ENCODE results near the gene MCM5.
"Not testable (repeated sequence)": the region's sequence is repeated elsewhere in the genome, so short reads cannot be mapped to it uniquely, and the experiment has no call there.

The MCM5 gene

GRCh38 chr22:35434061-35434710 is 34.2 kb downstream of the MCM5 start:
- DNase-seq: peak; percentile 14

- no peak for DNase-seq
These were observed 35.3 kb downstream of the MCM5 start for GRCh38 chr22:35435201-35435740.

GRCh38 chr22:35436421-35436820 is 36.5 kb downstream of the MCM5 start:
- DNase-seq: no peak

- DNase-seq: no peak
These were observed 37.1 kb downstream of the MCM5 start for GRCh38 chr22:35437049-35437448.

GRCh38 chr22:35438673-35439364 is 38.9 kb downstream of the MCM5 start:
- not testable (repeated sequence) for DNase-seq

GRCh38 chr22:35439365-35439717 is 39.4 kb downstream of the MCM5 start:
- no peak for DNase-seq

GRCh38 chr22:35440129-35440528 is 40.2 kb downstream of the MCM5 start:
- DNase-seq: no peak

GRCh38 chr22:35441489-35442100 is 41.7 kb downstream of the MCM5 start:
- no peak for DNase-seq

GRCh38 chr22:35442471-35442870 is 42.5 kb downstream of the MCM5 start:
- DNase-seq: no peak

GRCh38 chr22:35443338-35443737 is 43.4 kb downstream of the MCM5 start:
- DNase-seq: no peak

- no peak for DNase-seq
These were observed 44.1 kb downstream of the MCM5 start for GRCh38 chr22:35443790-35444684.

GRCh38 chr22:35444685-35445399 is 44.9 kb downstream of the MCM5 start:
- no peak for DNase-seq

- DNase-seq: peak; percentile 16
These were observed 46.0 kb downstream of the MCM5 start for GRCh38 chr22:35445933-35446332.

- DNase-seq: peak; percentile 86
These were observed 46.4 kb downstream of the MCM5 start for GRCh38 chr22:35446365-35446764.

GRCh38 chr22:35448523-35448922 is 48.6 kb downstream of the MCM5 start:
- no peak for DNase-seq

- DNase-seq: no peak
These were observed 50.1 kb downstream of the MCM5 start for GRCh38 chr22:35449829-35450689.

- no peak for DNase-seq
These were observed 51.1 kb downstream of the MCM5 start for GRCh38 chr22:35450824-35451569.

GRCh38 chr22:35451592-35451991 is 51.7 kb downstream of the MCM5 start:
- DNase-seq: no peak

GRCh38 chr22:35452351-35452781 is 52.4 kb downstream of the MCM5 start:
- no peak for DNase-seq
